GM19467 (cell line): ENCODE data around the gene TRIM71.

Experiments used
- ATAC-seq: cut with Tn5 transposase; IDR thresholded peaks from one replicate; pipeline ENCODE4 v1.9.1; 2021; ENCODE audit warnings: mild to moderate bottlenecking, moderate library complexity; ENCODE audit not compliant: unreplicated experiment

TRIM71 gene

DNA sequence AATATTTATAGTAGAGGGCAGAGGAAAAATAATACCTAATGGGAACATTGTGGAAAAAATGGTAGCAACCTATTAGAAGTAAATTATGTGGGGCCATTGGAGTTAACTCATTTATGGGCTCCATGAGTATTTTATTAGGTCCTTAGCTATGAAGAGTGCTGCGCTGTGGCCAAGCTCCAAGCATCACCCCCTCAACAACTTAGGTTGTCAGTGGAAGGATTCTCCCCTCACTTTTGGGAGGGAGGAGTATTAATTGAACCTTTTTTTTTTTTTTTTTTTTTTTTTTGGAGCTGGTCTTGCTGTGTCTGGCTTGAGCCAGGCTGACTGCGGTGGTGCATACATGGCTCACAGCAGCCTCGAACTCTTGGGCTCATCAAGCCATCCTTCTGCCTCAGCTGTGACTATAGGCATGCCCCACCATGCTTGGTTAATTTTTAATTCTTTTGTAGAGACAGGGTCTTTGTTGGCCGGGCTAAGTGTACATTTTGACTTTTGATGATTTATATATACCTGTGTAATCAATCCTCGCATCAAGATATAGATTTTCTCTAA lies 45.2 kb downstream of the TRIM71 start:
- ATAC-seq: no peak

DNA sequence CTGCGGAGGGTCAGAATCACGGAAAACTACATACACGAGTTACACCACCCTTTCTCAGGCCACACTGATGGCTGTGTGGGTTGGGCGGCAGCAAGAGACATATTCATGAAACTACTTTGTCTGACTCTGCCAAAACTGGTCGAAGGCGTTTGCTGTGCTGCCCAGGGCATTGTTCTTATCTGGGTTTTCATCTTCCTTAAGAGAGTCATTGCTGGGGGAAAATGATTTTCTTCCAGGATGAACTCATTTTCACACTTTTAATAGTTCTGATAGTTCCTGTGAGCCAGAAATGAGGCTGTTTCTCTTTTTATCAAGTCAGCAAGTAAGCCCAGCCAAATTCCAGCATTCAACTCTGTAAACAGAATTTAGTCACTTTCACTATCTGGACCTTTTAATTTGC lies 47.6 kb downstream of the TRIM71 start:
- no peak for ATAC-seq

DNA sequence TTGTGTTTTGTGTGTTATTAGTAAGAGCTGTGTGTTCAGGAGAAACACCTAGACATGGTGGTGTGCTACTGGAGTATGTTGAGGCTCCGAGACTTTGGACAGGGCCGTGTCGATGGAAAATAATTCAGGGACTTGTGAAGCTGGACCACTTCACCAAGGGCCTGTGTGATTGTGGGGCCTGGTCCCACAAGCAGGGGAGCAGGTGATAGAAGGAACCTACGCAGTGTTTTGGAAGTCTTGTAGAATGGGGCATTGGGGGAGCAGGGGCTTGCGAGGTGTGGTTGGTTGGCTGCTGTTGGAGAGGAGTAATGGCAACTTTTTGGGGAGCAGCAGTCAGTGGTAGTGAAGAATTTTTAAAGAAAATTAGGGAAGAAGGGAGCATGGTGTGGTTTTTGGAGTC lies 48.7 kb downstream of the TRIM71 start:
- no peak for ATAC-seq

DNA sequence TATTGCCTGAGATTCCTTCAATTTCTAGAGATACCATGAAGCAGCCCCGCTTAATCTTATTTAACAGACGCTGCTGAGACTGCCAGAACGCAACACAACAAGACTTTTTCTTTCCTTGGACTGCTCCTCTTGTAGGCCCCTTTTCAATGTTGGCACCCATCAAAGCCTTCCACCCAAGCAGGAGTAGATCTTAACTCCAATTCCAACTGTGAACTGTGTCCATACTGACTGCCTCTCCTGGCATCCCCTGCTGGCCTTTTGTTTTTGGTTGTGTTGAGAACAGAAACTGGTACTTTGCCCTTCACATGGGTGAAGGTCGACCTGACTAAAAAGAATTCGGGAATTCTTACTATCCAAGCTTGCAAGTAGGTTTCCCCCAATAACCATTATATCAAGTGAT lies 50.2 kb downstream of the TRIM71 start:
- no peak for ATAC-seq

DNA sequence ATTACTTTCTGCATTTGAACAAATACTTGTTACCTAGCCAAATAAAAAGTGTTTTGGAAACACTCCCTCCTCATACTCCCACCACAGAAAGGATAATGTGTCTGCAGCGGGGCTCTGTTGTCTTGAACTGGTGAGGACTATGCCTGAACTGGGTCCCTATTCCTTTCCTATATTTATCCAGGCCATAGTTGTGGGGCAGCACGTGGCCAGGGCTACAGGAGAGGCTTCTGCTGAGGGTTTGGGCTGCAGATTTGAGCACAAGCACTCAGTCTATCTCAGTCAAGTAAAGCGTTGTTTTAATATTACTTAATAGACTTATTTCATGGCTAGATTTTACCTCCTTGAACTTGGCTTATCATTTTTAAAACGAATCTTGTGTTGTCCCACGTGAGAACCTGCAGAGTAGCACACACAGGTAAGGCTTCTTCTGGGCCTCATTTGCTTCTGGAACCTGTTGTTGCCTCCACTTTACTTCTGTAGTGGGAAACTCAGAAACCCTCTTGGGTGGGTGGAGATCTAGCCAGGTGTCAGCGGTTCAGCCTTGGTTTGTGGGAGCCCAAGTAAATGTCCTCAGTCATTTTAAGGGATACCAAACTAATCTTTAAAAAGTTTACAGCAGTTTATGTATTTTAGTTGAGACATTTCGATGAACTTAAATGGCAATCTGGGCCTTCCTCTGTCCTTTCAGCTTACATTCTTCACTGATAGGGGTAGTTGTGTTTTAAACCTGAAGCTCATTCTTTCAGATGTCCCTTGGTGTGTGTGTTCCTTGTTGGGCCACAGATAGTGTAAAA lies 51.1 kb downstream of the TRIM71 start:
- no peak for ATAC-seq

DNA sequence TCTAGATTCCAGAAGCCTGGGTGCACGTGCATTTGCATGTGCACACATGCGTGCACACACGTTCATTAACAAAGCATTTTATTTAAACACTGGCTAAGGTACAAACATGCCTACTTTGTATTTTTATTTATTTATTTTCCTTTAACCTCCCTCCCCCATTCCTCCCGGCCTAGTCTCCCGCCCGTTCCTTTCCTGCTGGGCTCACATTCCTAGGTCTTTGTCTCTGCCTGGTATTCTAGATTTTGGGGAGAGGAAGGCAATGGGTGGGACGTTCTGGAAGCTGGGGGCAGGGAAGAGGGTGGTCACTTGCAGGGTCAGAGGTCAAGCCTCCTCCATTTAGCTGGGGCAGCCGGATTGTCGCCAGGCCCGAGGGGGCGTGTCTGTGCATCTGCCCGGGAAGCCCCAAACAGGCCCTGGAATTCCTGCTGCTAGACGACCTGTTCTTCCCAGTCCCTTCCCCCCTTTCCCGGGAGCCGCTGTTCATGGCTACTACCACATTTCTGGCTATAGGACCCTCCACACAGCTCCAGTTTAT lies 51.8 kb downstream of the TRIM71 start:
- no peak for ATAC-seq

DNA sequence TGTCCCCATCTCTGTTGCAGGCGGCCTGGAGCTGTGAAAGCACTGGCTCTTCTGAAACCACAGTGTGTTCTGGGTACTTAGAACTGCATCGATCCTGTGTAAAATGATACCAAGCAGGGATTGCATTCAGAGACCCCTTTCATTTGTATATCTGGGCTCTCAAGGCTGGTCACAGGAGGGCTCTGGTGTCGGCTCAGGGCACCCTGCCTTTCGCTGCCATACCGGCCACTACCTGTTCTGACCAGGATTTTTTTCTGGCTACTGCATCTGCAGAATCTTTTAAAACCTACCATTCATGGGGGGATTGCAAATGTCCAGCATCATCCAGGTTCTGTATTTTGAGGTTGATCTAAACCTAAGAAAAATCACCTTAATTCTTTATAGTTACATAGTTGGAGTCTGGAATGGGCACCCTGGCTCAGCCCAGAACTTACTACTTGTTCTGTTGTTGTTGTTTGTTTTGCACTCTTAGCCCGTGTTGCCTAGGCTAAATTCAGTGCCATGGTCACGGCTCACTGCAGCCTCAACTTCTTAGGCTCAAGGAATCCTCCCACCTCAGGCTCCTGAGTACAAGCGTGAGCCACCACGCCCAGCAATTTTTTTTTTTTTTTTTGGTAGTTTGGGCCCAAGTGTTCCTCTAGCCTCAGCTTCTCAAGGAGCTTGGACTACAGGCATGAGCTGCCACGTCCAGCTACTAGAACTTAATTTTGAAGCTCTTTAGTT lies 52.7 kb downstream of the TRIM71 start:
- no peak for ATAC-seq

DNA sequence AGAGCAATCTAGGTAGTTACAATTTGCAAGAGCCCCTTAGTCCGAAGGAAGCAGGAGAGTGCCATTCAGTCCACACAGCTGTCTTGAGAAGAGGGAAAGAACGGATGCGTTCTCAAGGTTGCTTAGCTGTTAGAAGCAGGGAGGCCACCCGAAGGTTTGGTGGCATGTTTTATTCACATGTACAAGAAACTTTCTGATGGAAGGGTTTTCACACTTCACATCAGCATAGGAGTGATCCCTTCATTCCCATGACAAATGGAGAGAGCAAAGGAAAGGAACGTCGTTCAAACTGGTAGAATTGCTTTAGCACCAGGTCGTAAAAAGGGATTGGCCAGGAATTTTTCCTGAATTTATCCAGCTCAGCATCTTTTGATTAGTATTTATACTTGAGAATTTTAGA lies 53.5 kb downstream of the TRIM71 start:
- no peak for ATAC-seq

DNA sequence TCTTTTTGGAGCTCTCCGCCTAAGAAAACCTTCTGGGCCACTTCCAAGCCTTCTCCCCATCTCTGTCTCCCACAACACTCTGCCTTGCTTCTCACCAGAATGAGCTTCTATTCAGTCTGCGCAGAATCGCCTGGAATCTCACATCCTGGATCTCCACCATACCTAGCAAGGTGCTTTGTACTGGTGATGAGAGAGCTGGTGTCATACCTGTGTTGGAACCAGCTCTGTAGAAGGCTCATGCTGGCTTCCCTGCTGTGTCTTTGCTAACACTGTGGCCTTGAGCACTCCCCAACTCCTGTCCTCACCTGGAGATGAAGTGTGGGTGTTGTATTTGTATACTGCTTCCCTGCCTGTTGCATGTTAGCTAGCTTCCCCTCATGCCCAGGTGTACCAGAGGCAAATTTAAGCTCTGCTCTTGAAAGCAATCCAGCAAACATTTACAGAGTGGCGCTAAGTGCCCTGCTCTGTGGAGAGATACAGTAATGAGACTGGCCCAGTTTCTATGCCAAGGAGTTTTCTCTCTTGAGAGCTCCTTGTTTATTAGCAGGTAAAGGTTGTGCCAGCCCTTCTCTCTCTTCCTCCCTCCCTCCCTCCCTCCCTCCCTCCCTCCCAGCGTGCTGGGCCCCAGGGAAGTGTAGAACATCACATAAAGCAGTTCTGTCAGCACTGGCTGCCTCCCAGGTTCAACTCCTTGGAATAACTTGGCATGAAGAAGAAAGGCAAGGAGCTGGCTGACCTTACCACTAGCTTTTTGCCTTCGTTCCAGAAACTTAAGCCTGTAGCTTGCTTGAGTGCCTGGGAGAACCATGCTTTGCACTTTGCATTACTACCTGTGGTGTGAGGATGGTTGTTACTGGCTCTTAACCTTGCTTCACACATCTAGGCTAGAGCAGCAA lies 54.9 kb downstream of the TRIM71 start:
- ATAC-seq: no peak

DNA sequence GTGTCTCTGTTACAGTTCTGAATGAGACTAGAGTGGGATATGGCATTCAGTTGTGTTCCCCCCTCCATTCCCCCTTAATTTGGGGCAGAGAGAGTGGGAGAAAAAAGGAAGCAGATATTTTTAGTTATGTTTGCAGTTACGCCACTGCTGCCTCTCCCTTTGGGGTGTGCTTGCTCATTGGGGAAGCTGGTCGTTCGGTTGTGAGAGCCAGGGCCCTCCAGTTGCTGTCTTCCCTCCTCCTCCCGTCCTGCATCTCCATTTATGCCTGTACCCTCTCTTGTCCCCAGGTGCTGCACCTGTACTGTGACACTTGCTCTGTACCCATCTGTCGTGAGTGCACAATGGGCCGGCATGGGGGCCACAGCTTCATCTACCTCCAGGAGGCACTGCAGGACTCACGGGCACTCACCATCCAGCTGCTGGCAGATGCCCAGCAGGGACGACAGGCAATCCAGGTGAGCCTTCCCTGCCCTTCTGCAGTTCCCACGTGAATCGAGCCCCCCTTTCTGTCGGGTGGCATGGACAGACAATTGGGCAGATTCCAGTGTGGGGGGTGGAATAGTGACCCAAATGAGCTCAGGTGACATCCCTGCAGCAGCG lies 55.8 kb downstream of the TRIM71 start:
- no peak for ATAC-seq

DNA sequence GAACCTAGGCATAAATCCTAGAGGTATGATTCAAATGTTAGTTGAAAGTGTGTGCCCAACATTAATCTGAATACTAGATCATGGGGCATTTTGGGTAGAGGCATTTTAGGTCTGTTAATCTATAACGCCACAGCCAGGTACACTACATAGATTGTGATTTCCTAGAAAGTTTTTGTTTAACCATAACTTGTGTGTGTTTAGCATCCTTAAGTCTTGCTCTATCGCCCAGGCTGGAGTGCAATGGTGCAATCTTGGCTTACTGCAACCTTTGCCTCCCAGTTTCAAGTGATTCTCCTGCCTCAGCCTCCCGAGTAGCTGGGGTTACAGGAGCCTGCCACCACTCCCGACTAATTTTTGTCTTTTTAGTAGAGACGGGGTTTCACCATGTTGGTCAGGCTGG lies 59.1 kb downstream of the TRIM71 start:
- no peak for ATAC-seq

DNA sequence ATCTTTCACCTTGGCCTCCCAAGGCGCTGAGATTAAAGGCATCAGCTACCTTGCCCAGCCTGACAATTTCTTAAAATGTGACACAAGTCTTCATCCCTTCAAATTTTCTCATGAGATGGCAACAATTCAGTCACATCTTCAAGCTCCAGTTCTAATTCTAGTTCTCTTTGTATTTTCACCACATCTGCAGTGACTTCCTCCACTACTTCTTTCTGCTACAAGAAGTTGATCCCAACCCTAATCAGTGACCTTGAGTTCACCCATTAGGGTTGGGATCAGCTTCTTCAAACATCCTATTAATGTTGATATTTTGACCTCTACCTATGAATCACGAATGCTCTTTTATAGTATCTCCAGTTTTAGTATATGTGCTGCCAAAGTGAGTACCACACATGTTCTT lies 59.8 kb downstream of the TRIM71 start:
- ATAC-seq: no peak

DNA sequence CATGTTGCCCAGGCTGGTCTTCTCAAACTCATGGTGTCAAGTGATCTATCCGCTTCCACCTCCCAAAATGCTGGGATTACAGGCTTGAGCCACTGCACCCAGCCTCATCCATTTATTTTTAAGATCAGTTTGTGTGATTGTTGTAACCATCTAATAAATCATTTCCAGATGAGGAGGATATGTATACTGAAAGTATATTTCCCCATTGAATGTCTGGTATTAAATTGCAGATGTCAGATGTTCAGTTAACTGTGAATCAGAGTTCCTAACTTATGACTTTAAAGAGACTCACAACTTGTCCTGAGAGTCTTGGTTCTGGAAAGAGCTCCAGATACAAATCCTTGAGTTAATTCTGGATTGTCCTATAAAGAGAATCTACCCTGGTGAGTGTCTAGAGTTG lies 62.4 kb downstream of the TRIM71 start:
- ATAC-seq: no peak

DNA sequence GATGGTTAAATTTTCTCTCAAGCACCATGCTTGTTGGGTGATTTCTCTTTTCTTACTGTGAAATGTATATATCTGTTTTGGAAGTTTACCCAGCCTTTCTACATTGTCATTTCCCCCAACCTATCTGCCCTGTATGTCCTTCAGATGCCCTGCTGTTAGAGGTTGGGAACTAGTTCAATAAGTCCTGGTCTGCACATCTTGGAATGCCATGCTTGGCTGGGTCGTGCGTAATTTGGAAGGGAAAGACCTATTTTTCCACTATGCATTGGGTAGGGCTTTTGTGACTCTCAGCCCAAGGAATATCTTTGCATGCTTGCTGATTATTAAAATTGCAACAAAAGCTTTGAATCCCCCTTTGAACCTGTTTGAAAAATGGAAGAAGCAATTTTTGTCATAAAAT lies 63.8 kb downstream of the TRIM71 start:
- ATAC-seq: no peak

DNA sequence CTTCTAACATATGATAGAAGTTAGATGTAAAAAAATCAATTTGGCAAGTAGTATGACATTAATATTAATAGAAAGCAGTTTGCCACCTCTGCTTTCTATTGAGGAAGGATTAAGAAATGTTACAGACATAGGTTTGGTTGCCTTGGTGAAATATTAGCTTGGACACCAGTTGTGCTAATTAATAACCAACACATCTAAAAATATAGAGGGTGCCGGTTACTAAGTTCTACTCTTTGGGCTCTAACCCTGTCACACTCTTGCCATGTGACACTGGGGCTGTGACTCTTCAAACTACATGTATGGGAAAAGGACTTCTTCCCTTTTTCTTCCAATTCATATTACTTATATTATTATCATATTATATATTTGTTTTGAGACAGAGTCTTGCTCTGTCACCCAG lies 64.4 kb downstream of the TRIM71 start:
- ATAC-seq: peak; percentile 42

DNA sequence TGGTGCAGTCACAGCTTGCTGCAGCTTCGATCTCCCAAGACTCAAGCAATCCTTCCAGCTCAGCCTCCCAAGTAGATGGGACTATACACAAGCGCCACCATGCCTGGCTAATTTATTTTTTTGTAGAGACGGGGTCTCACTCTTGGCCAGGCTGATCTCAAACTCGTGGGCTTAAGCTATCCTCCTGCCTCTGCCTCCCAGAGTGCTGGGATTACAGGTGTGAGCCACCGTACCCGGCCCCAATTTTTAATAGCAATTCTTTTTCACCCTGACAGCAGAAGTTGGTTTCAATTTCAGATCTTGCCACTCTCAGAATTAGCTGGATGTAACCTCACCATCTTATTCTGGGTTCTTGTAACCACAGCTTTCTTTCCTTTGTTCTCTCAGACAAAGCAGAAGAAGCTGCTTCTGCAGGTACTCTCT lies 64.8 kb downstream of the TRIM71 start:
- ATAC-seq: peak; percentile 81

DNA sequence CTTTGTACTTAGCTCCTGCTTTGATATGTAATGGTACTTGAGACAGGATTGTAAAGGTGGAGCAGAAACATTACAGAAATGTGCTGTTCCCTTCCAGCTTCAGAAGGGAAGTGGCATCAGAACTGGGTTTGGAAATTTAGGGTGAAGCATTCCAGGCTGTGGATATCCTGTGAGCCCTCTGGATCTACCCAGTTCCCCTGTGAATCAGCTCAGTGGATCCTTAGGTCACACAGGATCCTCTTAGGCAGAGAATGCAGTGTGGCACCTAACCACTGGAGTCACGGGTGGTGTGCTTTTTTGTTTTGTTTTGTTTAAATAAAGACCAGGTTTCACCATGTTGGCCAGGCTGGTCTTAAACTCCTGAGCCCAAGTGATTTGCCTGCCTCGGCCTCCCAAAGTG lies 66.0 kb downstream of the TRIM71 start:
- no peak for ATAC-seq

DNA sequence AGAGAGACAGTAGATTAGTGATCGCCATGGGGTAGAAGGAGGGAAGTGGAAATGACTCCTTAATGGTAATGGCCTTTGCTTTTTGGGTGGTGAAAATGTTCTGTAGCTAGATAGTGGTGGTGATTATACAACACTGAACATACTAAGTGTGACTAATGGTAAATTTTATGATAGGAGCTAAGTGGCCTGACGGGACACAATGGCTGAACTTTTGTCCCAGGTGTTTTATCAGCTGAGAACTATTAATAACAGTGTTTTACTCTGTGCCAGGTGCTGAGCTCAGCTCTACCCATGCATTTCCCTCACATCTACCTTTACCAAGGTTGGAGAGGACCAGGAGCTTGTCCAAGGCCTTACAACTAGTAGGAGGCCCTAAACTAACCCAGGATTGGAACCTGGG lies 66.8 kb downstream of the TRIM71 start:
- ATAC-seq: no peak

DNA sequence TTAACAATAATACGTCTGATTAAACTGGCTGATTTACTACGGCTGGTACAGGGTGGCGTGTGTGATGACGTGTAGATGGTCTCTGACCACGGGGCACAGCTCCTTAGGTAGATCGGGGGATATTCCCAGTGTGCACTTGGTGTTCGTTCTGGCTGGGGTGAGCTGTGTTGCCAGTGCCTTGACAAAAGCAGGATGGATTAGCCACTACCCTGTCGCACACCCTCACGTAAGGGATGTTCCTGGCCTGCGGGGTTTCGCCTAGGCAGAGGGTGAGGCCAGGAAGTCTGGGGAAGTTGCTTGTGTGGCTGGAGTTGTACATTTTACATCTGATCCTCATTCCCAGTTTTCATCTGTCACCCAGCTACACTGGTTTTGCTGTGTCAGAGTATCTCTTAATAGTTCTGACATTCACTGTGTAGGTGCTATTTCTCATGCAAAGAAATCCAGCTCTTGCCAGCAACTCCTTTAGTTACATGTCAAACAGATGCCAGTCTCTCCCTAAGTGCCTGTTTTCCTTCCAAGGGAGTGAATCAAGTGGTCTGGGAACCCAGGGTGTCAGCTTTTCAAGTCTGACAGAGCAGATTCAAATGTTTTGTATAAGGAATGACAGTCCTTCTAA lies 67.6 kb downstream of the TRIM71 start:
- no peak for ATAC-seq

DNA sequence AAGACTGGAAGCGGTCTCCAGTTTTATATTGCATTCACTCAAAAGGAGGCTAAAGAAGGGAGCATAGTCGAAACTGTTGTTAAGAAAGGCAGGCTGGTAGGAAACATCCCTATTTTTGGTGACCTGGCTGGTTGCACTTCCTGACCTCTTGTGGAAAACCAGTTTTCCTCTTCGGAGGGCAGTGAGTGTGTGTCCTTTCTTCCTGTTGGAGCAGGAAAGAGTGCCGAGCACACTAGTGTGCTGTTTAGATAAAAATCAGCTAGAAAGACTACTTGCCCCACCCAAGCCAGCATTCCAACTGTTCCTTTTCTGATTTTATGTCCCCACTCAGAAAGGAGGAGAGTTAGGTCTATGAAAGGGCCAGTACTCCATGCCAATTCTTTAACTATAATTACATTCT lies 68.5 kb downstream of the TRIM71 start:
- ATAC-seq: no peak
